HepG2 (cell line): ENCODE measurements around the gene SASH1. TPM values are rescaled to one million over a fixed set of nuclear protein-coding genes. Genes with fewer than 3 reads are reported as not detected.

ENCODE experiments used
- ERF ChIP-seq: IDR thresholded peaks from 2 replicates; pipeline ENCODE4 v1.6.1; 2018; ENCODE audit warnings: missing biosample characterization, missing genetic modification reagents
- GLI4 ChIP-seq: sonication (generic); formaldehyde crosslinking; IDR thresholded peaks from 2 replicates; pipeline ENCODE4 v1.5.1; 2020; ENCODE audit warnings: missing genetic modification reagents, mild to moderate bottlenecking, moderate library complexity, borderline replicate concordance
- MXD4 ChIP-seq: IDR thresholded peaks from 2 replicates; pipeline ENCODE4 v1.6.1; 2016; ENCODE audit warnings: mild to moderate bottlenecking, missing biosample characterization, missing genetic modification reagents
- NCOA5 ChIP-seq: sonication (generic); formaldehyde crosslinking; IDR thresholded peaks from 2 replicates; pipeline ENCODE4 v1.4.0; 2020; ENCODE audit warnings: missing genetic modification reagents
- SNAPC2 ChIP-seq: sonication (generic); formaldehyde crosslinking; IDR thresholded peaks from 2 replicates; pipeline ENCODE4 v1.8.1; 2022; ENCODE audit warnings: mild to moderate bottlenecking, missing genetic modification reagents
- SOX13 ChIP-seq, 3 experiments: fragments of 450-650 bp in 1 of 3; sonication (generic) in 1 of 3; formaldehyde crosslinking in 1 of 3; IDR thresholded peaks in 2 of 3; conservative IDR thresholded peaks in 1 of 3; 2 replicates each; pipeline versions ENCODE4 v1.5.0 to v1.6.1; 2016 to 2020; ENCODE audit warnings: antibody characterized with exemption in 1 of 3, mild to moderate bottlenecking in 1 of 3, missing compliant biosample characterization in 1 of 3, missing genetic modification reagents in 1 of 3, moderate library complexity in 1 of 3
- SP2 ChIP-seq: sonication (generic); formaldehyde crosslinking; IDR thresholded peaks from 2 replicates; pipeline ENCODE4 v1.5.1; 2020; ENCODE audit warnings: mild to moderate bottlenecking, missing genetic modification reagents
- SP4 ChIP-seq: sonication (generic); formaldehyde crosslinking; IDR thresholded peaks from 2 replicates; pipeline ENCODE4 v1.8.1; 2023; ENCODE audit warnings: mild to moderate bottlenecking, missing genetic modification reagents
- TCF7L2 ChIP-seq: IDR thresholded peaks from 2 replicates; pipeline ENCODE4 v1.6.1; 2011; ENCODE audit warnings: mild to moderate bottlenecking, low read depth, low read length, moderate library complexity
- ZNF101 ChIP-seq: sonication (generic); formaldehyde crosslinking; IDR thresholded peaks from 2 replicates; pipeline ENCODE4 v1.4.0; 2020; ENCODE audit warnings: mild to moderate bottlenecking, low read depth, missing genetic modification reagents, borderline replicate concordance
- ZNF317 ChIP-seq: sonication (generic); formaldehyde crosslinking; IDR thresholded peaks from 2 replicates; pipeline ENCODE4 v1.5.0; 2020; ENCODE audit warnings: mild to moderate bottlenecking, missing genetic modification reagents
- ZNF720 ChIP-seq: sonication (generic); formaldehyde crosslinking; IDR thresholded peaks from 2 replicates; pipeline ENCODE4 v1.4.0; 2020; ENCODE audit warnings: missing genetic modification reagents
- polyA plus RNA-seq, 8 experiments: library from polyadenylated mRNA; depleted of rRNA in 3 of 8; stranded (reverse) in 7 of 8; unstranded in 1 of 8; fragments of >200 nt; fragmentation: Illumina TruSeq in 4 of 8; extraction: Trizol in 4 of 8; gene quantifications; 2 replicates each; pipeline versions ENCODE4 v1.2.1 to v1.2.3, GENCODE V29; 2011 to 2016; ENCODE audit warnings: low read depth in 4 of 8, missing spikeins in 1 of 8, mixed read lengths in 1 of 8; ENCODE audit not compliant: insufficient read depth in 1 of 8
- total RNA-seq, 5 experiments: library from RNA; depleted of rRNA; stranded (reverse); fragments of >200 nt; fragmentation: Illumina TruSeq; extraction: Trizol; gene quantifications; 2 replicates each; pipeline ENCODE4 v1.2.3, GENCODE V29; 2016; ENCODE audit warnings: low read depth in 1 of 5
- TF ChIP-seq, protein P1 (sequence below): sonication (generic); formaldehyde crosslinking; IDR thresholded peaks from 2 replicates; pipeline ENCODE4 v1.9.0; 2021; ENCODE audit warnings: mild to moderate bottlenecking, missing genetic modification reagents
- TF ChIP-seq, protein P2 (sequence below): sonication (generic); formaldehyde crosslinking; IDR thresholded peaks from 2 replicates; pipeline ENCODE4 v1.4.0; 2020; ENCODE audit warnings: mild to moderate bottlenecking, missing genetic modification reagents
- TF ChIP-seq, protein P3 (sequence below): sonication (generic); formaldehyde crosslinking; IDR thresholded peaks from 2 replicates; pipeline ENCODE4 v1.5.1; 2020; ENCODE audit warnings: mild to moderate bottlenecking, missing genetic modification reagents, moderate library complexity
- TF ChIP-seq, protein P4 (sequence below): IDR thresholded peaks from 2 replicates; pipeline ENCODE4 v1.6.1; 2016; ENCODE audit warnings: missing genetic modification reagents, missing compliant biosample characterization

SASH1 gene
- total and polyA plus RNA-seq, 2 of the 13 experiments (the other 11 are each of a cell fraction or from before 2014, with no cell fraction given): 7.5 to 8.2 TPM

DNA sequence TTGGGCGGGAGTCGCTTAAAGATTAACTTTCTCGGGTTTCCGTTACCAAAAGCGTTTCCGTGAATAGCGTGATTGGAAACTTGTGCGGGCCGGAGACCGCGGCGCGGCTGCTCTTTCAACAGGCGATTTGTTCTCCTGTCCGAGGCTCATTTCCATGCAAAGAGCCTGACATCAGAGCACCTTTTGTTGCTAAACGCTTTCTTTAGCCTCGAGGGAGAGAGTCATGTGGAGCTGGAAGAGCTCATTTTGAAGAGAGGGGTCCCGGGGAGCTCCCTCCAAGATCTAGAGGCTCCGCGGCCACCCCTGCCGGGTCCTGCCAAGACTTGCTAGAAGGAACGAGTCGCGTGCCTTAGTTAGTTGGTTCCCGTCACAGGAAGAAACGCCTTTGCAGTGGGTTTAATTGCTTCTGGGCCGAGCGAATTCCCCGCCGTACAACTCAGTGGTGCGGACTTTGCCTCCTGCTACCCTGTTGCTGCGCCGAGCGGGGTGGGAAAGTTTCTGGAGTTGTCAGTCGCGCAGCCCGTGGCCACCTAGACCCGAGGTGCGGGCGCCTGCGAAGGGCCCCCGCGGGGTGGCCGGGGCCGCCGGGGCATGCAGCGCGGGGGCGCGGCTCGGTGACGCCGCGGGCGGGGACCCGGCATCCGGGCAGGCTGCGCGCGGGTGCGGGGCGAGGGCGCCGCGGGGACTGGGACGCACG, at the start of gene SASH1 (continued):
- TF ChIP-seq SOX13 (IDR thresholded peaks at IDR 0.05) (no peak), SOX13 (CRISPR knock-in tag; conservative IDR thresholded peaks at IDR 0.05 in 1 of 2, IDR thresholded peaks at IDR 0.05 in 1 of 2) (peak in 1 of 2 experiments; percentile 73; a peak in 2 of 4 replicates), NCOA5 (CRISPR knock-in tag) (no peak), GLI4 (CRISPR knock-in tag) (peak; percentile 91; the same call in 1 of the 2 replicates), ZNF720 (CRISPR knock-in tag) (no peak), TCF7L2 (no peak), SP2 (0 out of 2 replicates have a peak, but pooled peaks have one; percentile 41), SP4 (peak; percentile 53; the same call in 1 of the 2 replicates), ZNF317 (peak; percentile 71; the same call in 1 of the 2 replicates), SNAPC2 (CRISPR knock-in tag) (no peak), ERF (CRISPR knock-in tag) (peak; percentile 75), MXD4 (peak; percentile 86), ZNF101 (CRISPR knock-in tag) (peak; percentile 47; the same call in 1 of the 2 replicates)
- TF ChIP-seq, protein P1, sequence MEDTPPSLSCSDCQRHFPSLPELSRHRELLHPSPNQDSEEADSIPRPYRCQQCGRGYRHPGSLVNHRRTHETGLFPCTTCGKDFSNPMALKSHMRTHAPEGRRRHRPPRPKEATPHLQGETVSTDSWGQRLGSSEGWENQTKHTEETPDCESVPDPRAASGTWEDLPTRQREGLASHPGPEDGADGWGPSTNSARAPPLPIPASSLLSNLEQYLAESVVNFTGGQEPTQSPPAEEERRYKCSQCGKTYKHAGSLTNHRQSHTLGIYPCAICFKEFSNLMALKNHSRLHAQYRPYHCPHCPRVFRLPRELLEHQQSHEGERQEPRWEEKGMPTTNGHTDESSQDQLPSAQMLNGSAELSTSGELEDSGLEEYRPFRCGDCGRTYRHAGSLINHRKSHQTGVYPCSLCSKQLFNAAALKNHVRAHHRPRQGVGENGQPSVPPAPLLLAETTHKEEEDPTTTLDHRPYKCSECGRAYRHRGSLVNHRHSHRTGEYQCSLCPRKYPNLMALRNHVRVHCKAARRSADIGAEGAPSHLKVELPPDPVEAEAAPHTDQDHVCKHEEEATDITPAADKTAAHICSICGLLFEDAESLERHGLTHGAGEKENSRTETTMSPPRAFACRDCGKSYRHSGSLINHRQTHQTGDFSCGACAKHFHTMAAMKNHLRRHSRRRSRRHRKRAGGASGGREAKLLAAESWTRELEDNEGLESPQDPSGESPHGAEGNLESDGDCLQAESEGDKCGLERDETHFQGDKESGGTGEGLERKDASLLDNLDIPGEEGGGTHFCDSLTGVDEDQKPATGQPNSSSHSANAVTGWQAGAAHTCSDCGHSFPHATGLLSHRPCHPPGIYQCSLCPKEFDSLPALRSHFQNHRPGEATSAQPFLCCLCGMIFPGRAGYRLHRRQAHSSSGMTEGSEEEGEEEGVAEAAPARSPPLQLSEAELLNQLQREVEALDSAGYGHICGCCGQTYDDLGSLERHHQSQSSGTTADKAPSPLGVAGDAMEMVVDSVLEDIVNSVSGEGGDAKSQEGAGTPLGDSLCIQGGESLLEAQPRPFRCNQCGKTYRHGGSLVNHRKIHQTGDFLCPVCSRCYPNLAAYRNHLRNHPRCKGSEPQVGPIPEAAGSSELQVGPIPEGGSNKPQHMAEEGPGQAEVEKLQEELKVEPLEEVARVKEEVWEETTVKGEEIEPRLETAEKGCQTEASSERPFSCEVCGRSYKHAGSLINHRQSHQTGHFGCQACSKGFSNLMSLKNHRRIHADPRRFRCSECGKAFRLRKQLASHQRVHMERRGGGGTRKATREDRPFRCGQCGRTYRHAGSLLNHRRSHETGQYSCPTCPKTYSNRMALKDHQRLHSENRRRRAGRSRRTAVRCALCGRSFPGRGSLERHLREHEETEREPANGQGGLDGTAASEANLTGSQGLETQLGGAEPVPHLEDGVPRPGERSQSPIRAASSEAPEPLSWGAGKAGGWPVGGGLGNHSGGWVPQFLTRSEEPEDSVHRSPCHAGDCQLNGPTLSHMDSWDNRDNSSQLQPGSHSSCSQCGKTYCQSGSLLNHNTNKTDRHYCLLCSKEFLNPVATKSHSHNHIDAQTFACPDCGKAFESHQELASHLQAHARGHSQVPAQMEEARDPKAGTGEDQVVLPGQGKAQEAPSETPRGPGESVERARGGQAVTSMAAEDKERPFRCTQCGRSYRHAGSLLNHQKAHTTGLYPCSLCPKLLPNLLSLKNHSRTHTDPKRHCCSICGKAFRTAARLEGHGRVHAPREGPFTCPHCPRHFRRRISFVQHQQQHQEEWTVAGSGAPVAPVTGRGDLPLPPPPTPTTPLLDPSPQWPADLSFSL (CRISPR knock-in tag): no peak
- TF ChIP-seq, protein P2, sequence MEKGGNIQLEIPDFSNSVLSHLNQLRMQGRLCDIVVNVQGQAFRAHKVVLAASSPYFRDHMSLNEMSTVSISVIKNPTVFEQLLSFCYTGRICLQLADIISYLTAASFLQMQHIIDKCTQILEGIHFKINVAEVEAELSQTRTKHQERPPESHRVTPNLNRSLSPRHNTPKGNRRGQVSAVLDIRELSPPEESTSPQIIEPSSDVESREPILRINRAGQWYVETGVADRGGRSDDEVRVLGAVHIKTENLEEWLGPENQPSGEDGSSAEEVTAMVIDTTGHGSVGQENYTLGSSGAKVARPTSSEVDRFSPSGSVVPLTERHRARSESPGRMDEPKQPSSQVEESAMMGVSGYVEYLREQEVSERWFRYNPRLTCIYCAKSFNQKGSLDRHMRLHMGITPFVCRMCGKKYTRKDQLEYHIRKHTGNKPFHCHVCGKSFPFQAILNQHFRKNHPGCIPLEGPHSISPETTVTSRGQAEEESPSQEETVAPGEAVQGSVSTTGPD (CRISPR knock-in tag): no peak
- TF ChIP-seq, protein P3, sequence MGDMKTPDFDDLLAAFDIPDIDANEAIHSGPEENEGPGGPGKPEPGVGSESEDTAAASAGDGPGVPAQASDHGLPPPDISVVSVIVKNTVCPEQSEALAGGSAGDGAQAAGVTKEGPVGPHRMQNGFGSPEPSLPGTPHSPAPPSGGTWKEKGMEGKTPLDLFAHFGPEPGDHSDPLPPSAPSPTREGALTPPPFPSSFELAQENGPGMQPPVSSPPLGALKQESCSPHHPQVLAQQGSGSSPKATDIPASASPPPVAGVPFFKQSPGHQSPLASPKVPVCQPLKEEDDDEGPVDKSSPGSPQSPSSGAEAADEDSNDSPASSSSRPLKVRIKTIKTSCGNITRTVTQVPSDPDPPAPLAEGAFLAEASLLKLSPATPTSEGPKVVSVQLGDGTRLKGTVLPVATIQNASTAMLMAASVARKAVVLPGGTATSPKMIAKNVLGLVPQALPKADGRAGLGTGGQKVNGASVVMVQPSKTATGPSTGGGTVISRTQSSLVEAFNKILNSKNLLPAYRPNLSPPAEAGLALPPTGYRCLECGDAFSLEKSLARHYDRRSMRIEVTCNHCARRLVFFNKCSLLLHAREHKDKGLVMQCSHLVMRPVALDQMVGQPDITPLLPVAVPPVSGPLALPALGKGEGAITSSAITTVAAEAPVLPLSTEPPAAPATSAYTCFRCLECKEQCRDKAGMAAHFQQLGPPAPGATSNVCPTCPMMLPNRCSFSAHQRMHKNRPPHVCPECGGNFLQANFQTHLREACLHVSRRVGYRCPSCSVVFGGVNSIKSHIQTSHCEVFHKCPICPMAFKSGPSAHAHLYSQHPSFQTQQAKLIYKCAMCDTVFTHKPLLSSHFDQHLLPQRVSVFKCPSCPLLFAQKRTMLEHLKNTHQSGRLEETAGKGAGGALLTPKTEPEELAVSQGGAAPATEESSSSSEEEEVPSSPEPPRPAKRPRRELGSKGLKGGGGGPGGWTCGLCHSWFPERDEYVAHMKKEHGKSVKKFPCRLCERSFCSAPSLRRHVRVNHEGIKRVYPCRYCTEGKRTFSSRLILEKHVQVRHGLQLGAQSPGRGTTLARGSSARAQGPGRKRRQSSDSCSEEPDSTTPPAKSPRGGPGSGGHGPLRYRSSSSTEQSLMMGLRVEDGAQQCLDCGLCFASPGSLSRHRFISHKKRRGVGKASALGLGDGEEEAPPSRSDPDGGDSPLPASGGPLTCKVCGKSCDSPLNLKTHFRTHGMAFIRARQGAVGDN (CRISPR knock-in tag): peak; percentile 89
- TF ChIP-seq, protein P4, sequence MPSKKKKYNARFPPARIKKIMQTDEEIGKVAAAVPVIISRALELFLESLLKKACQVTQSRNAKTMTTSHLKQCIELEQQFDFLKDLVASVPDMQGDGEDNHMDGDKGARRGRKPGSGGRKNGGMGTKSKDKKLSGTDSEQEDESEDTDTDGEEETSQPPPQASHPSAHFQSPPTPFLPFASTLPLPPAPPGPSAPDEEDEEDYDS (CRISPR knock-in tag): peak; percentile 88
